ENCODE data around the gene SETDB1.

GRCh38 chr1:150968491-150968890, 42.3 kb downstream of the SETDB1 start:
- TF ChIP-seq POLR2A (IDR thresholded peaks at IDR 0.05; ENCODE audit: low read depth, low read length) (no peak), POLR2AphosphoS5 (IDR thresholded peaks at IDR 0.05; ENCODE audit: low read depth, low read length) (no peak)

All from GM12892 (cell line).